DMS 273 (cell line): ENCODE results near the gene ETV7.

Source experiments
- DNase-seq: peaks from one replicate; lab custom pipeline; 2025; ENCODE audit not compliant: unreplicated experiment; lab: John Stamatoyannopoulos, UW

Gene ETV7

GRCh38 chr6:36384095-36384494, 3.4 kb downstream of the ETV7 start:
- DNase-seq = no peak

- DNase-seq = no peak
Observed at GRCh38 chr6:36383606-36384005, 3.9 kb downstream of the ETV7 start.

GRCh38 chr6:36382976-36383375, 4.5 kb downstream of the ETV7 start:
- no peak for DNase-seq

- DNase-seq = no peak
Observed at GRCh38 chr6:36381502-36382389, 5.7 kb downstream of the ETV7 start.

- no peak for DNase-seq
Observed at GRCh38 chr6:36380166-36380565, 7.3 kb downstream of the ETV7 start.

- DNase-seq = no peak
Observed at GRCh38 chr6:36378936-36379335, 8.5 kb downstream of the ETV7 start.

- DNase-seq = no peak
Observed at GRCh38 chr6:36378243-36378920, 9.1 kb downstream of the ETV7 start.

- DNase-seq = no peak
Observed at GRCh38 chr6:36377594-36377993, 9.9 kb downstream of the ETV7 start.

GRCh38 chr6:36376742-36377141, 10.7 kb downstream of the ETV7 start:
- no peak for DNase-seq

- no peak for DNase-seq
Observed at GRCh38 chr6:36376183-36376582, 11.3 kb downstream of the ETV7 start.

GRCh38 chr6:36375644-36376155, 11.8 kb downstream of the ETV7 start:
- DNase-seq = no peak

- no peak for DNase-seq
Observed at GRCh38 chr6:36374972-36375371, 12.5 kb downstream of the ETV7 start.

GRCh38 chr6:36374194-36374593, 13.3 kb downstream of the ETV7 start:
- no peak for DNase-seq

- DNase-seq = no peak
Observed at GRCh38 chr6:36373368-36374019, 14.0 kb downstream of the ETV7 start.

GRCh38 chr6:36372088-36372487, 15.4 kb downstream of the ETV7 start:
- no peak for DNase-seq

GRCh38 chr6:36371211-36371610, 16.3 kb downstream of the ETV7 start:
- DNase-seq = no peak

GRCh38 chr6:36370638-36371037, 16.8 kb downstream of the ETV7 start:
- DNase-seq = no peak

- DNase-seq = peak; percentile 62
Observed at GRCh38 chr6:36368921-36369865, 18.3 kb downstream of the ETV7 start.

GRCh38 chr6:36368421-36368820, 19.0 kb downstream of the ETV7 start:
- no peak for DNase-seq

GRCh38 chr6:36367743-36368142, 19.7 kb downstream of the ETV7 start:
- DNase-seq = no peak
